PC-9 (cell line): ENCODE measurements around the gene SAMD9L.
"Not testable (repeated sequence)": the region's sequence is repeated elsewhere in the genome, so short reads cannot be mapped to it uniquely, and the experiment has no call there.

ENCODE experiments used
- CTCF ChIP-seq: fragments of 200-600 bp; sonication (generic); conservative IDR thresholded peaks from 2 replicates; pipeline ENCODE4 v1.6.1; 2017; ENCODE audit warnings: mixed run types, antibody characterized with exemption, mild to moderate bottlenecking, moderate library complexity
- EZH2 ChIP-seq: fragments of 200-600 bp; sonication (generic); IDR thresholded peaks from 2 replicates; pipeline ENCODE4 v1.8.0; 2017; ENCODE audit warnings: antibody characterized with exemption, low read depth

GRCh38 chr7:93123532-93123931, 24.7 kb downstream of the SAMD9L start:
- TF ChIP-seq CTCF, EZH2: not testable (repeated sequence)
